Left ventricle myocardium inferior (tissue), 1 donor: ENCODE results near the gene ASH1L. TPM values are rescaled to one million over a fixed set of nuclear protein-coding genes. Genes with fewer than 3 reads are reported as not detected.

Experiments
- DNase-seq: peaks from one replicate; pipeline ENCODE4 v3.0.0-alpha.2; 2020
- H3K27ac ChIP-seq: fragments of 200-600 bp; replicated peaks from 2 replicates; pipeline ENCODE4 v1.8.0; 2021
- H3K27me3 ChIP-seq: fragments of 200-600 bp; 2 replicates; pipeline ENCODE4 v1.8.0; 2021; ENCODE audit warnings: low read depth
- H3K36me3 ChIP-seq: fragments of 200-600 bp; 2 replicates; pipeline ENCODE4 v1.8.0; 2021
- H3K4me1 ChIP-seq: fragments of 200-600 bp; 2 replicates; pipeline ENCODE4 v1.8.0; 2021
- H3K4me3 ChIP-seq: fragments of 200-600 bp; 2 replicates; pipeline ENCODE4 v1.8.0; 2021; ENCODE audit warnings: mild to moderate bottlenecking, moderate library complexity
- H3K9me3 ChIP-seq: fragments of 200-600 bp; replicated peaks from 2 replicates; pipeline ENCODE4 v1.8.0; 2021
- intact Hi-C: fragments of 100-400 bp; cut with micrococcal nuclease; formaldehyde crosslinking; loops from one replicate; pipeline ENCODE4 v1.11.0; 2022
- total RNA-seq: library from RNA; stranded (reverse); fragmentation: NEBNext Ultra II Directional; extraction: Animal tissue kit (Norgen Biotek cat#: 25700); gene quantifications from one replicate; pipeline ENCODE4 v1.2.1, GENCODE V29; 2021
- TF ChIP-seq, protein P1 (sequence below): fragments of 200-600 bp; IDR thresholded peaks from 2 replicates; pipeline ENCODE4 v1.8.0; 2021; ENCODE audit warnings: antibody characterized with exemption, mild to moderate bottlenecking, borderline replicate concordance
- donor health status: DM: no; HTN: yes; CAD: no; lungs with severe emphysema.

ASH1L gene
- total RNA-seq, 1 donor from 2014 or later, result 38.7 TPM

DNA sequence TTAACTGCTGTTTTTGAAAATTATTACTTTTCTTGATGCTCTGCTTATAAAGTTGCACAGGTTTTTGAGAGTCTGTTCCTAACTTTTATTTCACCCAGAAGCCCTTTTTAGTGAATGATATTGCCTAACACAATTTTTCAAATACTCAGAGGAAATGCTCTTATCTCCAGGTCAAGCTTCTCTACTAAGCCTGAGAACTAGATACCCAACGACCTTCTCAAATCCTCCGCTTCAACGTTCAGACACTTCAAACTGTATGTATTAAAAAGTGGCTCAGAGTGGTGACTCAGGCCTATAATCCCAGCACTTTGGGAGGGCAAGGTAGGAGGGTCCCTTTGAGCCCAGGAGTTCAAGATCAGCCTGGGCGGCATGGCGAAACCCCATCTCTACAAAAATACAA, 88.5 kb downstream of the ASH1L start:
- DNase-seq, result no peak
- H3K9me3 ChIP-seq, result peaks cover 10% of the 10 kb centered on the region
- peaks cover 29% of the 10 kb centered on the region for H3K4me1 ChIP-seq
- H3K27ac ChIP-seq, result no peak overlapping the region
- H3K36me3 ChIP-seq, result peaks cover 25% of the 10 kb centered on the region
- H3K27me3 ChIP-seq, result no peaks in the 10 kb centered on the region
- no peak overlapping the region for H3K4me3 ChIP-seq
- TF ChIP-seq, protein P1, sequence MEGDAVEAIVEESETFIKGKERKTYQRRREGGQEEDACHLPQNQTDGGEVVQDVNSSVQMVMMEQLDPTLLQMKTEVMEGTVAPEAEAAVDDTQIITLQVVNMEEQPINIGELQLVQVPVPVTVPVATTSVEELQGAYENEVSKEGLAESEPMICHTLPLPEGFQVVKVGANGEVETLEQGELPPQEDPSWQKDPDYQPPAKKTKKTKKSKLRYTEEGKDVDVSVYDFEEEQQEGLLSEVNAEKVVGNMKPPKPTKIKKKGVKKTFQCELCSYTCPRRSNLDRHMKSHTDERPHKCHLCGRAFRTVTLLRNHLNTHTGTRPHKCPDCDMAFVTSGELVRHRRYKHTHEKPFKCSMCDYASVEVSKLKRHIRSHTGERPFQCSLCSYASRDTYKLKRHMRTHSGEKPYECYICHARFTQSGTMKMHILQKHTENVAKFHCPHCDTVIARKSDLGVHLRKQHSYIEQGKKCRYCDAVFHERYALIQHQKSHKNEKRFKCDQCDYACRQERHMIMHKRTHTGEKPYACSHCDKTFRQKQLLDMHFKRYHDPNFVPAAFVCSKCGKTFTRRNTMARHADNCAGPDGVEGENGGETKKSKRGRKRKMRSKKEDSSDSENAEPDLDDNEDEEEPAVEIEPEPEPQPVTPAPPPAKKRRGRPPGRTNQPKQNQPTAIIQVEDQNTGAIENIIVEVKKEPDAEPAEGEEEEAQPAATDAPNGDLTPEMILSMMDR, result no peak
- intact Hi-C loops, result no loop called here

- H3K4me1 ChIP-seq, result peaks cover 29% of the 10 kb centered on the region
- H3K27me3 ChIP-seq, result no peaks in the 10 kb centered on the region
- H3K27ac ChIP-seq, result no peak overlapping the region
- H3K36me3 ChIP-seq, result peaks cover 17% of the 10 kb centered on the region
- intact Hi-C loops, result no loop called here
- no peak overlapping the region for H3K4me3 ChIP-seq
- H3K9me3 ChIP-seq, result peaks cover 10% of the 10 kb centered on the region
- TF ChIP-seq, protein P1, result no peak
- DNase-seq, result no peak
Observed at GRCh38 chr1:155473151-155473821, 89.3 kb downstream of the ASH1L start.

DNA sequence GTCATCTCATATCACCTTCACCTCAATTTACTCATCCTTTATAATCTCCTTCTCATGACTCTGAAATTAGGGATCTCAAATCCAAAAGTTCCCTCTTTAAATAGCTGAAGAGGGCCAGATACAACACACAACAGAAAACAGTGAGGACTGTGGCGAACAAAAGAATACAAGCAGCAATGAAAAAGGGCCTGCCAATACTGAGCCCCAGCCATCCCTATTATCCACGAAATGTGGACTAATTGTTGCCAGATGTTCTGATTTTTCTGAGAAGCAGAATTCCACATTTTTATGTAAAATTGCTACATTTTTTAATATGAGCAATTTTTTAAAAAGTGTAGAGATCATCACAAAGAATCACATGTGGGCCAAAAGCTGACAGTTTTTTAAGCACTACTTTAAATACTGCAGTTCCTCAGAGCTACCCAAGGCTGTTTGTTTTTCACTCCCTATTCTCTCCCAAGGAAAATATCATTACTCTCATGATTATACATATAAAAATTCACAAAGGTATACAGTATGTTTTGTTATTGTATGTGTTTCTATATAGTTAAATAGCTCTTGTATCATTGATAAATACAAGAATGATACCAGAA, 90.0 kb downstream of the ASH1L start:
- no peaks in the 10 kb centered on the region for H3K27me3 ChIP-seq
- no peak overlapping the region for H3K27ac ChIP-seq
- H3K36me3 ChIP-seq, result peaks cover 11% of the 10 kb centered on the region
- peaks cover 29% of the 10 kb centered on the region for H3K4me1 ChIP-seq
- peaks cover 10% of the 10 kb centered on the region for H3K9me3 ChIP-seq
- H3K4me3 ChIP-seq, result no peak overlapping the region
- intact Hi-C loops, result no loop called here
- no peak for DNase-seq
- TF ChIP-seq, protein P1, result no peak

DNA sequence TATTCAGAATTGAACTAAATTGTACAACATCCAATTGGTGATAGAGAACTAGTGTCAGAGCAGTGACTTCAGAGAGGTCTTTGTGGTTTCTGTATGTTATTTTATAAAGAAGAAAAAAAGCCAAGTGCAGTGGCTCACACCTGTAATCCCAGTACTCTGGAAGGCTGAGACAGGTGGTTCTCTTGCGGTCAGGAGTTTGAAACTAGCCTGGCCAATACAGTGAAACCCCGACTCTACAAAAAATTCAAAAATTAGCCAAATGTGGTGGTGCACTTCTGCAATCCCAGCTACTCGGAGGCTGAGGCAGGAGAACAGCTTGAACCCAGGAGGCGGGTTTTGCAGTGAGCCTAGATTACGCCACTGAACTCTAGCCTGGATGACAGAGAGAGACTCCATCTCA, 90.7 kb downstream of the ASH1L start:
- Histone ChIP-seq H3K27ac (no peak overlapping the region), H3K4me3 (no peak overlapping the region), H3K4me1 (peaks cover 36% of the 10 kb centered on the region), H3K36me3 (peaks cover 11% of the 10 kb centered on the region), H3K9me3 (peaks cover 10% of the 10 kb centered on the region), H3K27me3 (no peaks in the 10 kb centered on the region)
- intact Hi-C loops, result no loop called here
- no peak for DNase-seq
- TF ChIP-seq, protein P1, result no peak

GRCh38 chr1:155471026-155471425, 91.6 kb downstream of the ASH1L start:
- intact Hi-C loops, result no loop called here
- peaks cover 44% of the 10 kb centered on the region for H3K4me1 ChIP-seq
- no peak overlapping the region for H3K27ac ChIP-seq
- peaks cover 11% of the 10 kb centered on the region for H3K36me3 ChIP-seq
- H3K4me3 ChIP-seq, result no peak overlapping the region
- H3K27me3 ChIP-seq, result no peaks in the 10 kb centered on the region
- peaks cover 10% of the 10 kb centered on the region for H3K9me3 ChIP-seq
- no peak for DNase-seq
- TF ChIP-seq, protein P1, result no peak
